Panc1 (cell line): ENCODE measurements around the gene KCNQ2.

Experiments
- POLR2AphosphoS5 ChIP-seq: IDR thresholded peaks from 2 replicates; pipeline ENCODE4 v1.6.1; 2012; ENCODE audit warnings: mild to moderate bottlenecking, low read depth, low read length, moderate library complexity
- TCF7L2 ChIP-seq: IDR thresholded peaks from 2 replicates; pipeline ENCODE4 v1.6.1; 2011; ENCODE audit warnings: mild to moderate bottlenecking, low read depth, low read length, inconsistent platforms
- TF ChIP-seq, protein P1 (sequence below): fragments of 450-650 bp; IDR thresholded peaks from 2 replicates; pipeline ENCODE4 v1.5.1; 2017; ENCODE audit warnings: mild to moderate bottlenecking

DNA sequence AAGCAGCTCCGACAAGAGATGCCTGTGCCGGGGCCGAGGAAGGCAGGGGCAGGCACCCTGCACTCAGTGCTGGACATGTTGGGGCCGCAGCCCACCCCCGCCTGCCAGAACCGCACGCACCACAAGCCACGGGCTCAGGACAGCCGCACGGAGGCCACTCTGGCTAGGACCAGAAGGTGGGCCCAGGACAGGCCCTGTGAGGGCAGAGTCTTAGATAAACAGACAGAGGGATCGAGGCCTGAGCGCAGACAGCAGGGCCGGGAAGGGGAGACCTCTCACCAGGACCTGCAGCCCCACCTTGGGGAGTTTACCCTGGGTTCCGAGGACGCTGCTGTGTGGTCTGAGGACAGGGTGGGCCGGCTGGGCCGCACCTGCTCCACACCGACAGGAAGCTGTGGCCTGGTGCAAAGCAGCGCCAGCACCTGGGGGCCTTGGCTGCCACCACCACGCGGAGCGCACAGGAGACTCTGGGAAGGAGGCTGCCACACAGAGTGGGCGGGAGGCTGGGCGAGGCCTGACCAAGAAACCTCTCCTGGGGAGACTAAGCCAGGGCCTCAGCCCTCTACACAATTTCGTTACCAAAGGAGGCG lies 32.0 kb downstream of the KCNQ2 start:
- TF ChIP-seq, protein P1, sequence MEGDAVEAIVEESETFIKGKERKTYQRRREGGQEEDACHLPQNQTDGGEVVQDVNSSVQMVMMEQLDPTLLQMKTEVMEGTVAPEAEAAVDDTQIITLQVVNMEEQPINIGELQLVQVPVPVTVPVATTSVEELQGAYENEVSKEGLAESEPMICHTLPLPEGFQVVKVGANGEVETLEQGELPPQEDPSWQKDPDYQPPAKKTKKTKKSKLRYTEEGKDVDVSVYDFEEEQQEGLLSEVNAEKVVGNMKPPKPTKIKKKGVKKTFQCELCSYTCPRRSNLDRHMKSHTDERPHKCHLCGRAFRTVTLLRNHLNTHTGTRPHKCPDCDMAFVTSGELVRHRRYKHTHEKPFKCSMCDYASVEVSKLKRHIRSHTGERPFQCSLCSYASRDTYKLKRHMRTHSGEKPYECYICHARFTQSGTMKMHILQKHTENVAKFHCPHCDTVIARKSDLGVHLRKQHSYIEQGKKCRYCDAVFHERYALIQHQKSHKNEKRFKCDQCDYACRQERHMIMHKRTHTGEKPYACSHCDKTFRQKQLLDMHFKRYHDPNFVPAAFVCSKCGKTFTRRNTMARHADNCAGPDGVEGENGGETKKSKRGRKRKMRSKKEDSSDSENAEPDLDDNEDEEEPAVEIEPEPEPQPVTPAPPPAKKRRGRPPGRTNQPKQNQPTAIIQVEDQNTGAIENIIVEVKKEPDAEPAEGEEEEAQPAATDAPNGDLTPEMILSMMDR = no peak
- TF ChIP-seq TCF7L2 (no peak), POLR2AphosphoS5 (no peak)
